Panc1 (cell line): ENCODE measurements around the gene NPTX2.

Experiments used
- POLR2AphosphoS5 ChIP-seq: IDR thresholded peaks from 2 replicates; pipeline ENCODE4 v1.6.1; 2012; ENCODE audit warnings: mild to moderate bottlenecking, low read depth, low read length, moderate library complexity
- SIN3A ChIP-seq: IDR thresholded peaks from 2 replicates; pipeline ENCODE4 v1.6.1; 2012; ENCODE audit warnings: low read depth, mild to moderate bottlenecking, low read length, moderate library complexity, borderline replicate concordance; ENCODE audit not compliant: insufficient read depth
- TCF7L2 ChIP-seq: IDR thresholded peaks from 2 replicates; pipeline ENCODE4 v1.6.1; 2011; ENCODE audit warnings: mild to moderate bottlenecking, low read depth, low read length, inconsistent platforms
- TF ChIP-seq, protein P1 (sequence below): fragments of 450-650 bp; IDR thresholded peaks from 2 replicates; pipeline ENCODE4 v1.5.1; 2017; ENCODE audit warnings: mild to moderate bottlenecking
- TF ChIP-seq, protein P2 (sequence below), 2 experiments: IDR thresholded peaks; 2 replicates each; pipeline ENCODE4 v1.6.1; 2011 to 2012; ENCODE audit warnings: low read depth in 2 of 2, control low read depth in 1 of 2, low read length in 1 of 2, mild to moderate bottlenecking in 1 of 2, moderate library complexity in 1 of 2; ENCODE audit not compliant: insufficient read depth in 1 of 2

DNA sequence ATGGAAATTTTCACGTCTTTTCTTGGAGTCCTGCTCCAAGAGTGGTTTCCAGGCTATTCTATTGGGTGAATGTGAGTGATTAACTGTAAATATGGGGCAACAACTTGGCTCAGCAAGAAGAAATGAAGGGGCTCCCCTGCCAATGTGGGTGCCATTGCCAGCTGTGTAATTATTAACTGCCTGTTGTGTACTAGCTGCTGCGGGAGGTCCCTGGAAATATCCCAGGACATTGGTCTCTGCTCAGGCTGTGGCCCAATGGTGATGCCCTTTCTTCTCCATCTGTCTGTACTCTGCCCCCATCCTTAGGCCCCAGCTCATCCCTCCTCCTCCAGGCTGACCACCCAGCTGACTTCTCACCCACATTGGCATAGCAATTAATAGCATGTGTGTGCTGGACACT is 29.4 kb downstream of the NPTX2 start:
- TF ChIP-seq, protein P1, sequence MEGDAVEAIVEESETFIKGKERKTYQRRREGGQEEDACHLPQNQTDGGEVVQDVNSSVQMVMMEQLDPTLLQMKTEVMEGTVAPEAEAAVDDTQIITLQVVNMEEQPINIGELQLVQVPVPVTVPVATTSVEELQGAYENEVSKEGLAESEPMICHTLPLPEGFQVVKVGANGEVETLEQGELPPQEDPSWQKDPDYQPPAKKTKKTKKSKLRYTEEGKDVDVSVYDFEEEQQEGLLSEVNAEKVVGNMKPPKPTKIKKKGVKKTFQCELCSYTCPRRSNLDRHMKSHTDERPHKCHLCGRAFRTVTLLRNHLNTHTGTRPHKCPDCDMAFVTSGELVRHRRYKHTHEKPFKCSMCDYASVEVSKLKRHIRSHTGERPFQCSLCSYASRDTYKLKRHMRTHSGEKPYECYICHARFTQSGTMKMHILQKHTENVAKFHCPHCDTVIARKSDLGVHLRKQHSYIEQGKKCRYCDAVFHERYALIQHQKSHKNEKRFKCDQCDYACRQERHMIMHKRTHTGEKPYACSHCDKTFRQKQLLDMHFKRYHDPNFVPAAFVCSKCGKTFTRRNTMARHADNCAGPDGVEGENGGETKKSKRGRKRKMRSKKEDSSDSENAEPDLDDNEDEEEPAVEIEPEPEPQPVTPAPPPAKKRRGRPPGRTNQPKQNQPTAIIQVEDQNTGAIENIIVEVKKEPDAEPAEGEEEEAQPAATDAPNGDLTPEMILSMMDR, result no peak
- TF ChIP-seq POLR2AphosphoS5, result no peak
- TF ChIP-seq TCF7L2, result no peak
- TF ChIP-seq, protein P2, sequence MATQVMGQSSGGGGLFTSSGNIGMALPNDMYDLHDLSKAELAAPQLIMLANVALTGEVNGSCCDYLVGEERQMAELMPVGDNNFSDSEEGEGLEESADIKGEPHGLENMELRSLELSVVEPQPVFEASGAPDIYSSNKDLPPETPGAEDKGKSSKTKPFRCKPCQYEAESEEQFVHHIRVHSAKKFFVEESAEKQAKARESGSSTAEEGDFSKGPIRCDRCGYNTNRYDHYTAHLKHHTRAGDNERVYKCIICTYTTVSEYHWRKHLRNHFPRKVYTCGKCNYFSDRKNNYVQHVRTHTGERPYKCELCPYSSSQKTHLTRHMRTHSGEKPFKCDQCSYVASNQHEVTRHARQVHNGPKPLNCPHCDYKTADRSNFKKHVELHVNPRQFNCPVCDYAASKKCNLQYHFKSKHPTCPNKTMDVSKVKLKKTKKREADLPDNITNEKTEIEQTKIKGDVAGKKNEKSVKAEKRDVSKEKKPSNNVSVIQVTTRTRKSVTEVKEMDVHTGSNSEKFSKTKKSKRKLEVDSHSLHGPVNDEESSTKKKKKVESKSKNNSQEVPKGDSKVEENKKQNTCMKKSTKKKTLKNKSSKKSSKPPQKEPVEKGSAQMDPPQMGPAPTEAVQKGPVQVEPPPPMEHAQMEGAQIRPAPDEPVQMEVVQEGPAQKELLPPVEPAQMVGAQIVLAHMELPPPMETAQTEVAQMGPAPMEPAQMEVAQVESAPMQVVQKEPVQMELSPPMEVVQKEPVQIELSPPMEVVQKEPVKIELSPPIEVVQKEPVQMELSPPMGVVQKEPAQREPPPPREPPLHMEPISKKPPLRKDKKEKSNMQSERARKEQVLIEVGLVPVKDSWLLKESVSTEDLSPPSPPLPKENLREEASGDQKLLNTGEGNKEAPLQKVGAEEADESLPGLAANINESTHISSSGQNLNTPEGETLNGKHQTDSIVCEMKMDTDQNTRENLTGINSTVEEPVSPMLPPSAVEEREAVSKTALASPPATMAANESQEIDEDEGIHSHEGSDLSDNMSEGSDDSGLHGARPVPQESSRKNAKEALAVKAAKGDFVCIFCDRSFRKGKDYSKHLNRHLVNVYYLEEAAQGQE (IDR thresholded peaks at IDR 0.05; ENCODE audit: insufficient read depth in 1 of 2, low read depth in 2 of 2, low read length in 1 of 2), result no peak
- TF ChIP-seq SIN3A, result no peak
